Activated T-cell treated with anti-CD3 and anti-CD28 coated beads, Interleukin-2, amount 50 U/mL, for 72 hours (primary cell): ENCODE measurements around the gene ZFYVE28. TPM values are rescaled to one million over a fixed set of nuclear protein-coding genes. Genes with fewer than 3 reads are reported as not detected.
"Not testable (repeated sequence)": the region's sequence is repeated elsewhere in the genome, so short reads cannot be mapped to it uniquely, and the experiment has no call there.

ENCODE experiments used
- ATAC-seq, 2 donors: fragments of 150-1000 bp; cut with Tn5 transposase; replicated peaks in 1 of 2; 2 replicates each; pipeline ENCODE4 v1.10.0; 2021; ENCODE audit warnings: moderate library complexity in 2 of 2, mild to moderate bottlenecking in 1 of 2
- DNase-seq, 2 donors: peaks; one replicate each; pipeline ENCODE4 v3.0.0; 2021 to 2022; ENCODE audit warnings: mixed read lengths in 1 of 2
- H3K27ac Mint-ChIP-seq: one replicate; pipeline ENCODE4 v1.8.0; 2022; ENCODE audit warnings: mild to moderate bottlenecking, moderate library complexity, mixed read lengths
- H3K27me3 Mint-ChIP-seq: one replicate; pipeline ENCODE4 v1.8.0; 2022; ENCODE audit warnings: low read depth, mixed read lengths
- H3K36me3 Mint-ChIP-seq, 2 donors: one replicate each; pipeline ENCODE4 v1.8.0; 2022; ENCODE audit warnings: mixed read lengths in 2 of 2, mild to moderate bottlenecking in 1 of 2; ENCODE audit not compliant: insufficient read depth in 2 of 2
- H3K4me1 Mint-ChIP-seq: one replicate; pipeline ENCODE4 v1.8.0; 2022; ENCODE audit warnings: low read depth, mixed read lengths
- H3K4me3 Mint-ChIP-seq, 2 donors: one replicate each; pipeline ENCODE4 v1.8.0; 2022; ENCODE audit warnings: mild to moderate bottlenecking in 2 of 2, mixed read lengths in 2 of 2, moderate library complexity in 2 of 2
- H3K9me3 Mint-ChIP-seq, 2 donors: one replicate each; pipeline ENCODE4 v1.8.0; 2022; ENCODE audit warnings: mixed read lengths in 2 of 2
- total RNA-seq, 2 donors: library from RNA; stranded (reverse); gene quantifications; one replicate each; pipeline ENCODE4 v1.2.3, GENCODE V29; 2022

Gene ZFYVE28
- total RNA-seq, 2 donors from 2014 or later: 14.4 to 24.4 TPM

DNA sequence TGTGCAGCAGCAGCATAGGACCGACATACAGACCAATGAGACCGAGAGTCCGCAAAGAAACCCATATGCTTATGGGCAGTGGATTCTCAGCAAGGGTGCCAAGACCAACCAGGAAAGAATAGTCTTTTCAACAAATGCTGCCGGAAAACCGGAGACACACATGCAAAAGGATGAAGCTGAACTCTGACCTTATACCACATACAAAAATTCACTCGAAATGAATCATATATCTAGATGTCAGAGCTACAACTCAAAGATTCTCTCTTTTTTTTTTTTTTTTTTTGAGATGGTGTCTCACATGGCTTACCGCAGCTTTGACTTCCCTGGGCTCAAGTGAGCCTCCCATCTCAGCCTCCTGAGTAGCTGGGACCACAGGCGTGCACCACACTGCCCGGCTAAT is 140.5 kb downstream of the ZFYVE28 start:
- Mint-ChIP-seq H3K27ac (no peak overlapping the region), H3K36me3 (no peaks in the 10 kb centered on the region), H3K27me3 (no peaks in the 10 kb centered on the region), H3K9me3 (no peaks in the 10 kb centered on the region), H3K4me1 (peaks cover 26% of the 10 kb centered on the region), H3K4me3 (no peak overlapping the region)
- DNase-seq: no peak
- ATAC-seq: no peak

- H3K9me3 Mint-ChIP-seq: no peaks in the 10 kb centered on the region
- H3K27ac Mint-ChIP-seq: no peak overlapping the region
- no peak for DNase-seq
- H3K4me3 Mint-ChIP-seq: no peak overlapping the region
- H3K36me3 Mint-ChIP-seq: no peaks in the 10 kb centered on the region
- H3K4me1 Mint-ChIP-seq: peaks cover 14% of the 10 kb centered on the region
- H3K27me3 Mint-ChIP-seq: no peaks in the 10 kb centered on the region
- ATAC-seq: no peak
Measured at GRCh38 chr4:2276581-2277325, 141.7 kb downstream of the ZFYVE28 start.

- ATAC-seq: no peak
- Mint-ChIP-seq H3K36me3 (no peaks in the 10 kb centered on the region), H3K4me1 (peaks cover 4% of the 10 kb centered on the region), H3K9me3 (no peaks in the 10 kb centered on the region), H3K27ac (no peak overlapping the region), H3K4me3 (no peak overlapping the region), H3K27me3 (no peaks in the 10 kb centered on the region)
- DNase-seq: no peak
Measured at GRCh38 chr4:2275546-2276251, 142.7 kb downstream of the ZFYVE28 start.

DNA sequence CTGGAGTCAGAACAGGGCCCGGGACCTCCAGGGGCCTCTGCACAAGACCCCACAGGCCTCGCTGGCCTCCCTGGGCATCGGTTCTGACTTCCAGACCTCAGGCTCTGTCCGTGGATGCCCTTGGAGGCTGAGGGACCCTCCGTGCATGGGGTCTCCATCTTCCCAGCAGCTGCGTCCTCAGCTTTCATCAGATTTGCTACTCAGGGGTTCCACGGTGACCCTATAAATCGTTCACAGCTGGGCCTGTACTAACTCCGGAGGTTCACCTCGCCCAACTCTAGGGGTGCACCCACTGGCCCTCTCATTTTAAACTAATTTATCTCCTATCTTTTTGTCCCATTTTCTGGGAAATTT is 143.4 kb downstream of the ZFYVE28 start:
- H3K27ac Mint-ChIP-seq, H3K4me1 Mint-ChIP-seq, H3K4me3 Mint-ChIP-seq, DNase-seq, H3K27me3 Mint-ChIP-seq, H3K9me3 Mint-ChIP-seq, ATAC-seq, H3K36me3 Mint-ChIP-seq: not testable (repeated sequence)

DNA sequence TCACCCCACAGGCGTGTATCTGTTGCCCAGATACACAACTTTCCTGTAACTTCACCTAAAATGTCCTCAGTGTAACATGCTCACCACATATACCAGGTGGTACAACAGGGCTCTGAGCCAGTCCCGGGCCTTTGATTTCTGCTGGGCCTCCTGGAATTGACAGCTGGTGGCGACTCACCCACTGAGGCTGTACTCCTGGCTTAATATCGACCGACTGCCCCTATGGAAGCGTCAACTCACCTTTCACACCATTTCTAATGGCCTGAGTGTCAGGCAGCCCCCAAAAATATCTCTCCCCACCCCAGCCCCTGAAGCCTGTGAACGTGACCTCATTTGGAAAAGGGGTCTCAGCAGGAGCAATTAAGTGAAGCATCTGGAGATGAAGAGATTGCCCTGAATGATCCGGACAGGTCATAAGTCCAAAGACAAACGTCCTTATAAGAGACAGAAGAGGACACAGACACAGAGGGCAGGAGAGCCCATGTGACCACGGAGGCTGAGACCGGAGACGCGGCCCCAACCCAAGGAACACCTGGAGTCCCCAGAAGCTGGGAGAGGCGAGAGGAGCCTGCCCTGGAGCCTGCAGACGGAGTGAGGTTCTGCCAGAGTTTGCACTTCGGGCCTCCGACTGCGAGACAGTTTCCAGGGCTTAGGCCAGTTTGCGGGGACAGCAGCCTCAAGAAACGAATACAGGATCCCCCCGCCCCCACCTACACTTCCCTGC is 144.0 kb downstream of the ZFYVE28 start:
- no peak for DNase-seq
- H3K27ac Mint-ChIP-seq: no peak overlapping the region
- H3K27me3 Mint-ChIP-seq: no peaks in the 10 kb centered on the region
- no peaks in the 10 kb centered on the region for H3K9me3 Mint-ChIP-seq
- ATAC-seq: no peak
- H3K36me3 Mint-ChIP-seq: no peaks in the 10 kb centered on the region
- H3K4me1 Mint-ChIP-seq: no peaks in the 10 kb centered on the region
- no peak overlapping the region for H3K4me3 Mint-ChIP-seq

DNA sequence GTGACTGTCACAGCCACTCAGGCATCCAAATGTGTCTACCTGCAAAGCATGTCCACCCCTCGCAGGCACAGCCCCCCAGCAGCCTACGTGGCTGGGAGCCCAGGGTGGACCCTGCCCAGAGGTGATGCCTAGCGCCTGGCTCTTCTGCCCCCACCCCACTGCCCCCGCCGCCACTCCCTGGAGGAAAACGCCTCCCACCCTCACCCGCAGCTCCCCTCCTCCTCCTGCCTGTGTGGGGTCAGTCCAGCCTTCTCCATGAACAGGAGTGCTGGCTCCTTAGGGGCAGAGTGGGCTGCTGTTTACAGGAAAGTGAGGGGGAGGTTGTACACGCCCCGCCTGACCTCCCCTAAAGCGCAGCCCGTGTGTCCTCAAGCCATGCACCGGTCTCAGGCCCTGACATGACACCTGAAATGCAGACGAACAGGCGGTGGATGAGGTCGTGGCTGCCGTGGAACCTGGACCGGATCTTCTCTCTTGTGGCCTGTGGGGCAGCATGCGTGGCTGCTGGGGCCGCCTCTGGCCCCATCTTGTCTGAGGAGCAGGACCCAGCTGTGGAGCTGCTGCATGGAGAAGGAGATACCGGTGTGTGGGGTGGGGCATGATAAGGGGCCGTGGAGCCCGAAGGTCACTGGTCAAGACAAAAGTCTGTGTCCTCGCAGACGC is 144.7 kb downstream of the ZFYVE28 start:
- no peak for ATAC-seq
- no peaks in the 10 kb centered on the region for H3K36me3 Mint-ChIP-seq
- H3K4me3 Mint-ChIP-seq: no peak overlapping the region
- H3K4me1 Mint-ChIP-seq: no peaks in the 10 kb centered on the region
- no peak for DNase-seq
- no peaks in the 10 kb centered on the region for H3K9me3 Mint-ChIP-seq
- H3K27ac Mint-ChIP-seq: no peak overlapping the region
- no peaks in the 10 kb centered on the region for H3K27me3 Mint-ChIP-seq

DNA sequence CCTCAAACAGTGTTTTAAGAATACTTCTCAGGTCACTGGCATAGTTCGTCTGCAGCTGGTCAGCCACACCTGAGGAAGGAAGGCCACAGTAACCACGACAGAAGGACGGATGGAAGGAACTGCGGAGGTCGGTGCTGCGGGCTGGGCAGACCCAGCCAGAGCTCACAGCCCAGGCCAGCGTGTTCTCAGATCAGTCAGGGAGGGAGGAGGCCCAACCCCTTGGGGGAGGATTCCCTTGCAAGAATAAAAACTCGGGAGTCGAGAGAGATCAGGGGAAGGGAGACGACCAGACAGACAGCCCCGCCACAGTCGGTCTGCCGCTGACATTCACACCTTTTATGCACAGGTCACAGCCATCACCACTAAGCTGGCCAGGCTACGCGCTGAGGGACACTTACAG is 145.2 kb downstream of the ZFYVE28 start:
- Mint-ChIP-seq H3K9me3 (no peaks in the 10 kb centered on the region), H3K27ac (no peak overlapping the region), H3K36me3 (no peaks in the 10 kb centered on the region), H3K4me3 (no peak overlapping the region), H3K27me3 (no peaks in the 10 kb centered on the region), H3K4me1 (no peaks in the 10 kb centered on the region)
- DNase-seq (no peak), ATAC-seq (no peak)

DNA sequence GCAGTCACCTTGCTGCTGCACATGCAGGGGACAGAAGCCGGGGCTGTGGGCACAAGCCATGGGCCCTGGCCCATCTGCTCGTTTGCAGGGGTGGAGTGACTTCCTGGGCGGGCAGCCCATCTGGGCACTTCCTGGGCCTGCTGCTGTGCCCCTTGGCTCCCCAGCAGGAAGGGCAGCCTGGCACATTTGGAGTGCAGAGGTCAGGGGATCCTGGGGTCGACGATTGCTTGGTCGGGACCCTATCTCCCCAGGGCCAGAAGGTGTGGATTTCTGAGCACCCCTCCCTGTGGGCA is 145.7 kb downstream of the ZFYVE28 start:
- no peaks in the 10 kb centered on the region for H3K4me1 Mint-ChIP-seq
- H3K27me3 Mint-ChIP-seq: no peaks in the 10 kb centered on the region
- no peak for ATAC-seq
- no peak overlapping the region for H3K27ac Mint-ChIP-seq
- no peaks in the 10 kb centered on the region for H3K36me3 Mint-ChIP-seq
- no peak for DNase-seq
- no peaks in the 10 kb centered on the region for H3K9me3 Mint-ChIP-seq
- no peak overlapping the region for H3K4me3 Mint-ChIP-seq

GRCh38 chr4:2272026-2272827 is 146.2 kb downstream of the ZFYVE28 start:
- ATAC-seq (no peak), DNase-seq (no peak)
- Mint-ChIP-seq H3K9me3 (no peaks in the 10 kb centered on the region), H3K4me3 (no peak overlapping the region), H3K36me3 (no peaks in the 10 kb centered on the region), H3K4me1 (no peaks in the 10 kb centered on the region), H3K27ac (no peak overlapping the region), H3K27me3 (no peaks in the 10 kb centered on the region)

GRCh38 chr4:2271279-2272025 is 147.0 kb downstream of the ZFYVE28 start:
- Mint-ChIP-seq H3K4me3 (no peak overlapping the region), H3K27ac (no peak overlapping the region), H3K27me3 (no peaks in the 10 kb centered on the region), H3K9me3 (no peaks in the 10 kb centered on the region), H3K36me3 (no peaks in the 10 kb centered on the region), H3K4me1 (no peaks in the 10 kb centered on the region)
- no peak for ATAC-seq
- DNase-seq: no peak

DNA sequence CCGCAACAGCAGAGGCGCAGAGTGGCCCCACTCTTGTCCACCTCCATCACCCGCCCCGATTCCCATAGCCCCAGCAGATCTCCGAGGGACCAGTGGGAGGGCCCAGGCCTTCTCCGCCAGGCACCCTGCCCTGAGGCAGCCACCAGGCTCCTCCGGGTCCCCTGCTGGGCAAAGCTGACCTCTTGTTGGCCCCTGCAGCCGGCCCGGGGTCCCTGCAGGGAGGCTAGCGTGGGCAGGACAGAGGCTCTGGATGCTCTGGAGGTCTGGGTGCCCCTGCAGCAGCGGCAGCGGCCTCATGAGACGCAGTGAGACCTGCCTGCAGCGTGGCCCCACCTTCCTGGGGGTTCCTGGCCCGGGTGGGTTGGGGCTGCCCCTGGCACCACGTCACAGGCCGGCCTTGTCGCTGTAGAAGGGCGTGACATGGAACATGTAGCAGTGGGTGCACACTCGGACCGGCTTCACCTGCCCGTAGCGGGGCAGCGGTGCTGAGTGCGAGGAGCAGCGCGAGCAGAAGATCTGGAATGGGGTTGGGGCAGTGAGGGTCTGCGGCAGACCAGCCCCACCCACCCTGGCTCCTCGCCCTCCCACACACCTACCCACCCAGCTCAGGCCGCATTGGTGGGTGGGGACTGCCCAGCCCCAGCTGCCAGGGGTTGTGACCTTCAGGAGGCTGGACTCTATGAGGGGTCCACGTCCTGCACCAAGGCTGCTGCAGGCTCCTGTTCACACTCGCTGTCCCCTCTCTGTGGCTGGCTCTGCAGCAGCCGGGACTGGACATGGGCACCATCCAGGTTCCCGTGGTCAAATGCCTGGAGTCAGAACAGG is 147.9 kb downstream of the ZFYVE28 start:
- Mint-ChIP-seq H3K4me3 (no peak overlapping the region), H3K36me3 (no peaks in the 10 kb centered on the region), H3K4me1 (no peaks in the 10 kb centered on the region), H3K9me3 (no peaks in the 10 kb centered on the region), H3K27ac (no peak overlapping the region), H3K27me3 (no peaks in the 10 kb centered on the region)
- no peak for ATAC-seq
- no peak for DNase-seq
